ENCODE data around the gene KRT76. TPM values are rescaled to one million over a fixed set of nuclear protein-coding genes. Genes with fewer than 3 reads are reported as not detected.

Gene KRT76
- total RNA-seq, 1 experiment from 2014 or later = not detected

- Histone ChIP-seq H2AFZ (ENCODE audit: low read length) (no peak overlapping the region), H3K4me1 (ENCODE audit: insufficient read depth, low read length) (peaks cover 24% of the 10 kb centered on the region), H3F3A (ENCODE audit: low read length, unreplicated experiment) (no peaks in the 10 kb centered on the region), H3K27ac (ENCODE audit: low read length) (no peak overlapping the region), H3K27me3 (ENCODE audit: low read length) (no peaks in the 10 kb centered on the region), H3K9me2 (replicated peaks; ENCODE audit: low read length) (no peaks in the 10 kb centered on the region), H4K20me1 (ENCODE audit: low read length) (no peaks in the 10 kb centered on the region), H3K4me2 (ENCODE audit: low read length) (no peak overlapping the region), H3K9me3 (ENCODE audit: low read length) (no peaks in the 10 kb centered on the region), H3K9ac (ENCODE audit: low read length) (no peak overlapping the region), H3K4me3 (ENCODE audit: low read length) (no peak overlapping the region), H3K79me2 (ENCODE audit: low read length) (no peaks in the 10 kb centered on the region), H3K36me3 (ENCODE audit: low read depth, low read length) (no peaks in the 10 kb centered on the region)
- intact Hi-C loops (cut with micrococcal nuclease) = no loop called here
- DNase-seq (no peak), ATAC-seq (no peak)
- ChIA-PET POLR2A (ENCODE audit: unreplicated experiment) (no interaction called here), CTCF (no interaction called here)
- no TSS peak for BruUV-seq (replicated peaks)
- TF ChIP-seq EZH2 (IDR thresholded peaks at IDR 0.05; ENCODE audit: low read length, unreplicated experiment) (no peak), EZH2phosphoT487 (IDR thresholded peaks at IDR 0.05; ENCODE audit: borderline replicate concordance, low read length) (no peak), CTCF (conservative IDR thresholded peaks at IDR 0.05; ENCODE audit: low read depth, low read length) (no peak)
These were observed 54.5 kb downstream of the KRT76 start for GRCh38 chr12:52722680-52723079.

GRCh38 chr12:52721838-52722470 is 55.2 kb downstream of the KRT76 start:
- CTCF ChIA-PET = no interaction called here
- Histone ChIP-seq H3F3A (ENCODE audit: low read length, unreplicated experiment) (no peaks in the 10 kb centered on the region), H3K4me3 (ENCODE audit: low read length) (no peak overlapping the region), H2AFZ (ENCODE audit: low read length) (no peak overlapping the region), H3K4me2 (ENCODE audit: low read length) (no peak overlapping the region), H3K36me3 (ENCODE audit: low read depth, low read length) (no peaks in the 10 kb centered on the region), H3K9ac (ENCODE audit: low read length) (no peak overlapping the region), H3K27ac (ENCODE audit: low read length) (no peak overlapping the region), H3K4me1 (ENCODE audit: insufficient read depth, low read length) (peaks cover 24% of the 10 kb centered on the region), H3K79me2 (ENCODE audit: low read length) (no peaks in the 10 kb centered on the region), H3K27me3 (ENCODE audit: low read length) (no peaks in the 10 kb centered on the region), H3K9me3 (ENCODE audit: low read length) (no peaks in the 10 kb centered on the region), H4K20me1 (ENCODE audit: low read length) (no peaks in the 10 kb centered on the region), H3K9me2 (replicated peaks; ENCODE audit: low read length) (no peaks in the 10 kb centered on the region)
- POLR2A ChIA-PET (ENCODE audit: unreplicated experiment) = no interaction called here
- DNase-seq (no peak), ATAC-seq (no peak)
- no peak for TF ChIP-seq EZH2phosphoT487 (IDR thresholded peaks at IDR 0.05; ENCODE audit: borderline replicate concordance, low read length)
- TF ChIP-seq EZH2 (IDR thresholded peaks at IDR 0.05; ENCODE audit: low read length, unreplicated experiment) = no peak
- TF ChIP-seq CTCF (conservative IDR thresholded peaks at IDR 0.05; ENCODE audit: low read depth, low read length) = no peak
- BruUV-seq (replicated peaks) = no TSS peak
- intact Hi-C loops (cut with micrococcal nuclease) = no loop called here

- H3K36me3 ChIP-seq (ENCODE audit: low read depth, low read length) = no peaks in the 10 kb centered on the region
- H2AFZ ChIP-seq (ENCODE audit: low read length) = 0 out of 2 replicates have a peak overlapping the region, but pooled peaks have one; percentile 9
- no peaks in the 10 kb centered on the region for H3K9me3 ChIP-seq (ENCODE audit: low read length)
- H3K4me2 ChIP-seq (ENCODE audit: low read length) = peak overlapping the region; percentile 55
- no peaks in the 10 kb centered on the region for H3K79me2 ChIP-seq (ENCODE audit: low read length)
- POLR2A ChIA-PET (ENCODE audit: unreplicated experiment) = no interaction called here
- CTCF ChIA-PET = interaction anchor here (0.5 kb wide), 1 partner anchor 78 kb away, joined by 3 read pairs; no protein-coding TSS in a partner anchor
- no peaks in the 10 kb centered on the region for H3K9me2 ChIP-seq (replicated peaks; ENCODE audit: low read length)
- peak overlapping the region; percentile 74 for H3K27ac ChIP-seq (ENCODE audit: low read length)
- H3K4me1 ChIP-seq (ENCODE audit: insufficient read depth, low read length) = peaks cover 12% of the 10 kb centered on the region
- no peaks in the 10 kb centered on the region for H4K20me1 ChIP-seq (ENCODE audit: low read length)
- no TSS peak for BruUV-seq (replicated peaks)
- ATAC-seq (peak; percentile 71), DNase-seq (peak; percentile 90)
- intact Hi-C loops (cut with micrococcal nuclease) = no loop called here
- no peaks in the 10 kb centered on the region for H3K27me3 ChIP-seq (ENCODE audit: low read length)
- no peak for TF ChIP-seq EZH2 (IDR thresholded peaks at IDR 0.05; ENCODE audit: low read length, unreplicated experiment)
- no peak for TF ChIP-seq CTCF (conservative IDR thresholded peaks at IDR 0.05; ENCODE audit: low read depth, low read length)
- TF ChIP-seq EZH2phosphoT487 (IDR thresholded peaks at IDR 0.05; ENCODE audit: borderline replicate concordance, low read length) = no peak
- H3K9ac ChIP-seq (ENCODE audit: low read length) = peak overlapping the region; percentile 32; the same call in 1 of the 2 replicates
- no peaks in the 10 kb centered on the region for H3F3A ChIP-seq (ENCODE audit: low read length, unreplicated experiment)
- no peak overlapping the region for H3K4me3 ChIP-seq (ENCODE audit: low read length)
These were observed 56.7 kb downstream of the KRT76 start for GRCh38 chr12:52720365-52720886.

Measured in PC-3 (cell line).